GM18873 (cell line): ENCODE measurements around the gene HOTAIR.

Experiments used
- ATAC-seq: cut with Tn5 transposase; IDR thresholded peaks from one replicate; pipeline ENCODE4 v1.9.1; 2021; ENCODE audit warnings: mild to moderate bottlenecking, moderate library complexity, moderate number of reproducible peaks; ENCODE audit not compliant: unreplicated experiment, low FRiP score

The HOTAIR gene

DNA sequence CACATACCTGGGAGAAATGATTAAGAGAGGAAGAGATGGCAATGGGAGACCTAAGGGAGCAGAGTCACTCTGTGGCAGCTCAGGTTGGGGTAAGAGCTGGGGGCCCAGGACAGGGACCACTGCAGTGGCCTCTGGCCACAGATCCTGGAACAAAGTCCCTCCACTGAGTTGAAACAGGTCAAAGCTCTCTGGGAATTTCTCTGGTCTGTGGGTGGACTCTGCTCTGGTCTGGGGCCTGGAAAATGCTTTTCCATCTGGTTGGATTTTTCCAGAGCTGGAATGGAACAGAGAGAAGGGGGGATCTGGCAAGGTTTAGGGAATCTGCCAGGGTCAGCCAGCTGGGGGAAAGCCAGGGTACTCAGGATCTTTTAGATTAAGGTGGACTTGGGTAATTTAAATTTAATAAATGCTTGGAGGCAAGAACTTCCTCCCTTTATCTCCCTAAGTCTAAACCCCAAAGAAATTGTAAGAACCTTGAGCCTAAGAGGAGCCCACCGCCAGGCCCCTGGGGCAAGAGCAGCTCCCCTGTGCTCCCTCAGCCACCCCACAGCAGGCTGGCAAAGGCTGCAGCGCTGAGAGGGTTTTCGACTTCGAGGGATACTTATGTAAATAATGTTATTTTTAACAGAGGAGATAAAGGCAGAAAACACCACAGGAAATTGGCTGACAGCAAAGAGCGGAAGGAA lies 13.9 kb upstream of the HOTAIR start:
- no peak for ATAC-seq

DNA sequence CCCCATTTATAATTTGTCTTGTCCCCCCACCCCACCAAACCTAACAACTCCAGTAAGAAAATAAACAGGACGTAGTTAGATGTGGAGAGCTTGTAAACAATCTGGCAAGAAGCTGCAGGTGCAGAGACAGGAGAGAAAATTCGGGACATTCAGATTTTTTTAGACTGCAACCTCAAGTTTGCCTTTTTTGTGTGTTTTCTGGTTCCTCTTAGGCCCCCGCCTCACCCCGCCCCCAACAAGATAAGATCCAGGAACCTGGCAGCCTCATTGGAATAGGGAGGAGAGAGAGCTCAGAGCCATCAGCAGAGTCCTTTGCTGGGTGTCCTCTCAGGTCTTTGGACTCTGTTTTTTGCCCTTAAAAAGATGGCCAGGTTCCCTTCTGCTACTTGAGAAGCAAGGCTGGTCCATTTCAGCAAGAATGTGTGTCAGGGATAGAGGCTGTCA lies 13.1 kb upstream of the HOTAIR start:
- ATAC-seq, result no peak

DNA sequence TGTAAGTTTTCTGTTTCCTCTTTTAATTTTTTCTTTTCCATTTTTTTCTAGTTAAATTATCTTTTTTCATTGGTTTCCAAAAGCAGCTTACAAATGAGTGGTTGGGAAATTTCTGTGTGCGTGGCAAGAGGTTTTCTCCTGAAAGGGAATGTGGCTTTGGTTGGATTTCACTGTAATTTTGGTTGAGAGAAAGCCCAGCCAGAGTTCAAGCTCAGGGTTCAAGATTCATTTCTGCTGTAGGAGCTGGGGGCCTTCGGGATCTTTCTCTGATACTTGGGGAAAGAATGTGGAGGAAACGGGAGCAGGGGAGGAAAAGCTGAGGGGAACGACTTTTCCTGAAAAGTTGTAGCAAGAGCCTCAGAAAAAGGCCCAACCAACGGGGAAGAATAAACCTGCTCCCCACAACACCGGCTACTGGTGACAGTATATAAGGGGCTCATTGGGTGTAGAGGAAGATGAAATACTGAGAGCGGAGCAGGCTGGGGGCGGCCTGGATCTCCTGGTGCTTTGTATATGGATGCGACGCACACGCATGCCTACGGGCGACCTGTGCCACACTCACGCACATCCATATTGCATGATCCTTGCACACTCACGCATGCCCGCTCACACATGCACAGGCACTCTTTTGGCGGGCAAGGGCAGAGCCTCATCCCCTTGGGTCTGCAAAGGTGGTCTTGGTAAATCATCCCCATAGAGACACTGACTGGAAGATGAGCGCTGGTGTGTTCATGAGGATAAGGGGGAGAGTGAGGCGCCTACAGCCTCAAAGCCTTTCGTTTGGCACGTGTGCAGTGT lies 12.1 kb upstream of the HOTAIR start:
- no peak for ATAC-seq

DNA sequence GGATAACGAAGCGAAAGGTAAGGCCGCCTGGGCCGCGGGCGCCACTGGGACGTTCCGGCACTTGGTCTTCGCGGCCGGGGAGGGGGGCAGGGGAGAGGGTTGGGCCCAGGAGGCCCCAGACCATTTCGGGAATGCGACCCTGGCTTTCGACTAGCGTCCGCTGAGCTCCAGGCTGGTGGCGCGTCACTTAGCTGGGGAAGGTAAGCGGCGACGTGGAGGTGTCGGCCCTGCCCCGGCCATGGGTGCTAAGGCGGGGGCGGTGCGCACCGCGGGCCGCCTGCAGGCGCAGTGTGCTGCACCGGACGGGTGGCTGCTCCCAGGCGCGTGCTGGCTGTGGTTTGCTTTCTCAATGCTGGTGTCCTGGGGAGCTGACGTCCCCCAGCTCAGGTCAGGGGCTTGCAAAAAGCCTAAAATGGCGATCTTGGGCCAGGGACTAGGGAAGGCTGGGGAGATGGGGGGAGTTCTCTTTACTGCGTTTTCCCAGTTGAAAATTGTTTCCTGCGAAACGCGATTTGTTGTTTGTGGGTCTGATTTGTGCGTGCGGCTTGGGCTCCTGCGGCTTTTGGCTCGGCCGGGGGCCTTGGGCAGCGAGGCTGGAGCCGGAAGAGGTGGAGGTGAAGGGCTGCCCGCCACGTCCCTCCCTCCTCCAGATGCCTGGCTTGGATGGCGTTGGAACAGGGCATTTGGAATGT lies 11.4 kb upstream of the HOTAIR start:
- ATAC-seq, result no peak

DNA sequence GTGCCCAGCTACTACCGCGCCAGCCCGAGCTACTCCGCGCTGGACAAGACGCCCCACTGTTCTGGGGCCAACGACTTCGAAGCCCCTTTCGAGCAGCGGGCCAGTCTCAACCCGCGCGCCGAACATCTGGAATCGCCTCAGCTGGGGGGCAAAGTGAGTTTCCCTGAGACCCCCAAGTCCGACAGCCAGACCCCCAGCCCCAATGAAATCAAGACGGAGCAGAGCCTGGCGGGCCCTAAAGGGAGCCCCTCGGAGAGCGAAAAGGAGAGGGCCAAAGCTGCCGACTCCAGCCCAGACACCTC lies 10.9 kb upstream of the HOTAIR start:
- ATAC-seq, result no peak

DNA sequence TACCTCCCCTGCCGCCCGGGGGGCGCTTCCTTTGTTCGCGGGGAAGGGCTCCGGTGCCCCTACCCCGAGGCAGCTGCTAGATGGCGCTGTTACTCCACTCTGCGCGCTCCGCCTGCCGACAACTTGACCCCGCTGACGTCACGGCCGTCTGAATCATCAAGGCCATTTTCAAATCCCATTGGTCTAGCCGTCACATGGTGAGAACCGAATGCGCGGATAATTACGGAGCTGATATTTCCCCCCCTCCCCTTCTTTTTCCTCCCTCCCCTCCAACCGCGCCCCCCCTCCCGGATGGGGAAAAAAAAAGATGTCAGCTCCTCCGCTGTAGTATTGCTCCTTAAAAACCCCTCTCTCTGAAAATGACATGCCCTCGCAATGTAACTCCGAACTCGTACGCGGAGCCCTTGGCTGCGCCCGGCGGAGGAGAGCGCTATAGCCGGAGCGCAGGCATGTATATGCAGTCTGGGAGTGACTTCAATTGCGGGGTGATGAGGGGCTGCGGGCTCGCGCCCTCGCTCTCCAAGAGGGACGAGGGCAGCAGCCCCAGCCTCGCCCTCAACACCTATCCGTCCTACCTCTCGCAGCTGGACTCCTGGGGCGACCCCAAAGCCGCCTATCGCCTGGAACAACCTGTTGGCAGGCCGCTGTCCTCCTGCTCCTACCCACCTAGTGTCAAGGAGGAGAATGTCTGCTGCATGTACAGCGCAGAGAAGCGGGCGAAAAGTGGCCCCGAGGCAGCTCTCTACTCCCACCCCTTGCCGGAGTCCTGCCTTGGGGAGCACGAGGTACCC lies 10.3 kb upstream of the HOTAIR start, which contains the start of gene HOXC10:
HOXC10 (plus strand) TSS at position 246 of the 791 bp plus-strand sequence; CDS start at position 360, 114 bp downstream.
- no peak for ATAC-seq

DNA sequence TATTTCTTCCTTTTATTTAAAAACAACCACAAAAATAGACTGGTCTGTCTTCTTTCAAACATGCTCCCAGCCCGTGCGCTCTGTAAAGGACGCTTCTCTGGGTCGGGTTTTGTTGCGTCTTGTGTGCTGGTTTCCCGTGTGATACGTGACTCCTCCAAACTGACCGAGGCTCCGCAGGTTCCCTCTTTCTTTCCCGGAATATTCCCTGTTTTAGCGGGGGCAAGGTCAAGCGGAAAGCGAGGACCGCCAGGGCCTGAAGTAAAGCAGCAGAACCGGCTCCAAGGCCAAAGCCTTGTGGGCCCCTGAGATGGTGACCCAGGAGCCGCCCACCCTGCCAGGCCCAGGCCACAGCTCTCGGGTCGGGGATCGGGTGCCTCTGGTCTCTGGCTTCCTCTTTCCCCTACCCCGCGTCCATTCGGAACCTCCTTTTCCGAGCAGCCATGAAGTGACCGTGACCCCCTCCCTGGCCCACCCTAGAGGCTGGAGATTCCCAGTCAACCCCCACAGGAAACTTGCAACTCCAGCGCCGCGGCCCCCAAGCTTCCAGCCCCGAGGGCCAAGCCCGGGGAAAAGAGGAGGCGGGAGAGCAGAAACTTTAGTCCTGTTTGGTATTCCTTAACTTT lies 9.3 kb upstream of the HOTAIR start:
- ATAC-seq, result no peak

DNA sequence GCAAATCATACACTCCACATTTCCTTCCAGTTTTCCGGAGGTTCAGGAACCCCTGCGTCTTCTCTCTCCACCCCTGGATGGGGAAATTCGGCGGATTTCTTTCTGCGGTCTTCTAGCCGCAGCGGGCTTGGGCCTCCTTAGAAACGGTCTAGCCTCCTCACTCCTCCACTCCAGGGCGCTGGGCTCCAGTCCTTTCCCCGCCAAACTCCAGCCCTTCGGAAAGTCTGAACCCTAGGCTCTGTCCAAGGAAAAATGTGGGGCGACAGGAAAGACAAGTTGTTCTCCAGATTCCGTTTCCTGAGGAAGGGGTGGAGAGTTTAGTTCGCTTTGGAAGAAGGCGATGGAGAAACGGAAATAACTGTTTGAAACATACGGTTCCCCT lies 8.8 kb upstream of the HOTAIR start:
- ATAC-seq, result no peak

DNA sequence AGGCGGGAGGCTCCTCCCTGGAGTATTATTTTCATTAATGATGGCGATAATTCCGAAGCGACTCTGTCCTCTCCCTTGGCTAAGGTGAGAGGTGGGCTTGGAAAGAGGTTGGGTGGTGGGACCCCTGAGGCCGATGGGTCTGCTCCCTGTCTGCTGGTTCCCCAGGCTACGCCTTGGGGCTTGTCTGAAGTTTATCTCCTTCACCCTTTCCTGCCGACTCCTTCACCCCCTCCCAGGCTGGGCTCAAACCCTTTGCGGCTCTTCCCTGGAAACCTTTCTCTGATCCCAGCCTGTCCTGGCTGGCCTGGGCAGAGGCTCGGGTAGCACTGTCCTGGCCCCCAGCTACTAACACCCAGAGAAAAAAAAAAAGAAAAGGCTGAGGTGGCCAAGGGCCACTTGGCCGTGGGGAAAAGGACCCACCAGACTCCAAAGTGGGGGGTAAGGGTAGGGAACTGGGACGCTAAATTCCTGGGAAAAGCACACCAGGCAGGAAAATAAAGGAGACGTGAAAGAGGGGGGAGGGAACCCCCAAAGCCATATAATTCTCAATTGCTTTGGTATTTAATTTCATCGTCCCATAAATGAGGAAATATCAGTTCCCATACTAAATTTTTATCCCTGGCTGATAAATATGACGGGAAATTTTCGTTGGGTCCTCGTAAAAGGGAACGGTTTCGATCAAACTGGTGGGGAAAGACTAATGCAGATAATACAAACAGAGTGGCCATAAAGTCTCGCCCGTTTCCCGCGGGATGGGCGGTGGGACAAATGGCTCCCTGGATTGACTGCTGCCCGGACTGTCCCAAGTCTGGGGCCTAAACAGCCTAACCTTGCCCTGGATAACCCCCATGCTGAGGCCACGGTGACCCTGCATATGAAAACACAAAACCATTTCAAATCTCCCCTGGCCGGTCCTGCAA lies 8.2 kb upstream of the HOTAIR start:
- ATAC-seq, result no peak

DNA sequence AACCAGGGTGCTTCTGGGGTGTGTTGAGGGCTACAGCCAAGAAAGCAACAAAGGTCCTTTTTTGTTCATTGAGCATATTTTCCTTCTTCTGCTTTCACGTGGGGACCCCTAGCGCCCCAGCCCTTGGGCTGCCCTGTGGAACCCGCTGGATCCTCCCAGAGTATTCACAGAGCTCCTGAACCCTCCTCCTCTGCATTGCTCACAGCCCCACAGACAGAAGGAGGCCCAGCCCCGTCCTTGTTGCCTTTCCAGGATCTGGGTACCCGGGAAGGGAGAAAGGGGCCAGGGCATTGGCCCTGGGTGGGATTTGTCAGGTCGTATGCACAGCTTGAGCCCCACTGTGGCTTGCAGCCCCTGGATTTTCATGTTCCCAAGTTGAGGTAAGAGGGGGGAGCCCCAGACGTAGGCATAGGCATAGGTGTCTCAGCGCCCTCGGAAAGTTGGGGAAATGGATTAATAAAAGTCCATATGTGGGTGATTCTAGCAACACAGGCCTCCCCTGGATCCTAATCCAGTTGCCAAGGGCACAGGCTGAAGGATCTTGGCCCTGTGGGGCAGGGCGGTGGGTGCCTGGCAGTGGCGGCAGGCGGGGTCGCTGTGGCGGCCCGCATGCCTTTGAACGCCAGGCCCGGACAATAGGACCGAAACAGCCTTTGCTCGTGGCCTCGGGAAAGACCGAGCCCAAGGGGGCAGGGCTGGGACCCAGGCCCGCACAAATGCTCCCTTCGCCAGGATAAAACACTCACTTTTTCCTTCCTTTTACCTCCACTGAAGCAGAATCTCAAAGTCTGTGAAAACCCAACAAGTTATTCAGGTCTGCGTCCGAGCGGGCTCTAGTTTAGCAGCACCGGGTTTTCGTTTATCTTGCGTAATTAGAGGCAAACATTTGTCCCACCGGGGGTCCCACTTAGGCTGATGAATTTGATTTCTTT lies 7.1 kb upstream of the HOTAIR start:
- no peak for ATAC-seq

DNA sequence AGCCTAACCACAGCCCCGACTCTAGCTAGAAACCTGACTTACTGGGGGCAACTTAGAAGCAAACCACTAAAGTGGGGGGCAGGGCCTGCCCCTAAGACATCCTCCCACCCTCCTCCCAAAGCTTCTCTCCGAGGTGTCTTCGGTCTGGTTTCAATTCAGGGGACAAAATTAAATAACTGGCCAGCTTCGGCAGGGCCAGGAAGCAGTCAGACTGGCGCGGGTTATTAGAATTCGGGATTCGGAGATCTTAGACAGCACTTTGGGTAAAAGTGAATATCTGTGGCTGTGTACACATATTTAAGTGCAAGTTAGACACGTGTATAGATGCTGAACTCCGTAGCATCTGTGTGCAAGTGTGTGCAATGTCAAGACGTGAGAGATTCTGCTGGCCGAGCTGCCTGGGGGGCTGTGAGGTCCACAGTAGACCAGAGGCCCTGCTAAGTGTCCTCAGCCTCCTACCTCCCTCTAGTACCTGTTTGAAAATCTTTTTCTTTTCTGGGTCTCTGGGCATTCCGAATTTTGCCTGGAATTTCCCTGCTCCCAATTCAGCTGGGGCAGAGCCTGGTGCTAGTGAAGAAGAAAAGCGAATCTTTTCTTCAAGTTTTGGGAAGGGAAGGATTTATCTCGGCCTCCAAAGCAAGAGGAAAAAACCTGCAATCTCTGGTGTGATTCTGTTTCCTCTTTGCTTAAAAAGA lies 6.2 kb upstream of the HOTAIR start:
- ATAC-seq, result no peak

DNA sequence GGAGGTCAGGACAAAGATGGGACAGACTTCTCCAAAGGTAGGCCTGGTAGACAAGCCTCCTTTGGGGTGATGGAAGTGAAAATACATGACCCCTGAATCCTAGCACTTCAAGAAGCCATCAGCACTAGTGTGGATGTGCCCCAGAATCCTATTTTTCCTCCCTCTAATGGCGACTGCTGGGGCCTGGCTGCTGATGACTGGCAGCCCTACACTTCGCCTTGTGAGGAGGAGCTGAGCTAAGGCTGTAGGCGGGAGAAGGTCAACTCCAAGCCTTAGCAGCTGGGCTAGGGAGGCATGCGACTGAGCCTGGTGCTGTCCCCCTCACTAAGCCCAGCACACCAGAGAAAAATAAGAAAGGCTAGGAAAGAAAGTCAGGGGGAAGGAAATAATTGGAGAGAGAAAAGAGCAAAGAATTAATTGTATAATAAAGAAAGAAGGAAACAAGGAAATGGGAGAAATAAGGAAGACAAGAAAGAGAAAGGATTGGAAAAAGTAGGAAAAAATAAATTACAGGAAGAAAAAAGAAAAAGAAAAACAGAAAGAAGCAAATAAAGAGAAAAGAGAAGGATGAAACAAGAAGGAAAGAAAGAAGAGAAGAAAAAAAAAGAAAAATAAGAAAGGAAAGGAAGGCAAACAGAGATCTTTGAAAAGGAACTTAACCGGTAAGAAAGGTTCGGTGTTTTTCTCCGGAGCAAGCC lies 5.5 kb upstream of the HOTAIR start:
- ATAC-seq, result no peak

DNA sequence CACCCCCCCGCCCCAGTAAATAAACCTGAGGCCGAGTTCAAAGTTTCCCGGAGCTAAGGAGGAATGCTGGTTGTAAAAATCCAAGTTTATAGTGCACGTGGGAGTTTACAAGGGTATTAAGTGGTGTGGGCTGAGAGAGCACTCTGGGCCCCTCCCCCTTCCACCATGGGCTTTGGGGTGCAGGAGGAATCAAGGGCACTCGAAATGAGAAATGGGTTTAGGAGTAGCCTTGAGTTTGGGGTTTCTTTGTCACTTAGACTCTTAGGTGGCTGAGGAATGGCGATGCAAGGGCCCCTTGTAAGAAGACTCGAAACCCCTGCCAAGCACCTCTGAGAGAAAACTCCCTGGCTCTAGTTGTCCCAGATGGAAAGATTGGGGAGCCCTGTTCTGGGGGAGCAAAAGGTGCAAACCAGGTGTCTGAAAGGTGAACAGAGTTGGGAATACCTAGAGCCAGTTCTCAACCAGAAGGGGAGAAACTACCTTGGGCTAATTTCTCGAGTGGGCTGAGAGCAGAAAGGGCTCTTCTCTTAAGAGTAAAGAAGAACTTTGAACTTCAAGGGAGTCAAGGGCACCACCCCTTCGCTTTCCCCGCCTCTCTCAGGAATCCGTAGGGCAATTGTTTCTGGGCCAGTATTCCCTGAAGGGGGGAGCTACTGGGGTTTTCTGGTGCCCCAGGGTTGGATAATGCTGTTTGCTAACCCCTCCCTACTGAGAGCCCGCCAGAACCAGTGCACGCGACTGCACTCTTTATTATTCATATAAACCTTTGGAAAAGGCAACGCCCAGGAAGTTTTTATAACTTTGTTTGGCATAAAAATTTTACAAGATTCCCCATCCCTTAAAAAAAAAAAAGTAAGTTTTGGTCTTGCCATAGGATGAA lies 4.0 kb upstream of the HOTAIR start:
- no peak for ATAC-seq

DNA sequence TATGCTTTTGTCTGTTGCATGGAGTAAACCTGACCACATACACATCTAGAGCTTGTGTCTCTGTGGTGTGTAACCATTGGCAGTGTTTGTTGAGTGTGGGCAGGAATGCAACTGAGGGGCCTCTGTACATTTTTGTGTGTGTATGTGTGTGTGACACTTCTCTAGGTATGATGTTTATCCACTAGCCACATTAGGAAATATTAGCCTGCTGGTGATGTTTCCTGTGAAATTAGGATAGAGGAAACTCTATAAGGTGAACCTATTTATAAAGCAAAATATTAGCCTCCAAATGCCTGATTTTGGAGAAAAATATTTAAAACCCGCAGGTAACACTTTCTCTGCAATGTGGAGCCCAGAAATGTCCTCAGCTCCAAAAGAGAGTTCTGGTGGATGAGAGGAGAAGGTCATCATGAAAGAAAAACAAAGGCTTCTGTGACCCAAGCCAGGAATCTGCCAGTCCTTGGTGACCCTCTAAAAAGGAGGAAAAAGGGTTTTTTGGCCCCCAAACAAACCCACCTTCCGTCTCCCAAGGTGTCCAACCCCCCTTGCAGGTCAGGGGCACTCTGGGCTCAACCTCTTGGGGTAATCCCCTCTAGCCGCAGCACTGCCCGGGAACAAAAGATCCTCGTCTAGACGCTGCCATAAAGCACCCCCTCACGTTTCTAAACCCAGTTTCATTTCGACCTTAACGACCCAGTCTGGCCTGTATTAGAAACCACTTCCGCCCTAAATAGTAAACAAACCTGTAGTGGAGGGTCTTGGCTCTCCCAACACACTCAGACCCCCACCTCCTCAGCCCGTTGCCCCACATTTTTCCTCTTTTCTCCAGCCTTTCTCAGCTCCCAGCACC lies 3.1 kb upstream of the HOTAIR start:
- no peak for ATAC-seq
